ENCODE measurements around the gene NENF. TPM values are rescaled to one million over a fixed set of nuclear protein-coding genes. Genes with fewer than 3 reads are reported as not detected.

NENF gene
- total RNA-seq, 1 donor from 2014 or later: 40.4 TPM

- Mint-ChIP-seq H3K36me3 (ENCODE audit: low read depth) (no peaks in the 10 kb centered on the region), H3K27ac (ENCODE audit: unreplicated experiment) (no peak overlapping the region), H3K4me1 (peaks cover 26% of the 10 kb centered on the region), H3K4me3 (no peak overlapping the region), H3K27me3 (ENCODE audit: low read depth) (no peaks in the 10 kb centered on the region), H3K9me3 (no peaks in the 10 kb centered on the region)
- no peak for DNase-seq (ENCODE audit: low read depth, low spot score)
- TF ChIP-seq CTCF (conservative IDR thresholded peaks at IDR 0.05): no peak
Measured at GRCh38 chr1:212481438-212481767, 48.7 kb downstream of the NENF start.

GRCh38 chr1:212482006-212482636 is 49.4 kb downstream of the NENF start:
- Mint-ChIP-seq H3K9me3 (no peaks in the 10 kb centered on the region), H3K36me3 (ENCODE audit: low read depth) (no peaks in the 10 kb centered on the region), H3K4me3 (no peak overlapping the region), H3K27me3 (ENCODE audit: low read depth) (no peaks in the 10 kb centered on the region), H3K4me1 (peaks cover 27% of the 10 kb centered on the region), H3K27ac (ENCODE audit: unreplicated experiment) (no peak overlapping the region)
- no peak for TF ChIP-seq CTCF (conservative IDR thresholded peaks at IDR 0.05)
- no peak for DNase-seq (ENCODE audit: low read depth, low spot score)

- no peak for TF ChIP-seq CTCF (conservative IDR thresholded peaks at IDR 0.05)
- H3K27ac Mint-ChIP-seq (ENCODE audit: unreplicated experiment): no peak overlapping the region
- H3K36me3 Mint-ChIP-seq (ENCODE audit: low read depth): no peaks in the 10 kb centered on the region
- no peaks in the 10 kb centered on the region for H3K27me3 Mint-ChIP-seq (ENCODE audit: low read depth)
- H3K9me3 Mint-ChIP-seq: no peaks in the 10 kb centered on the region
- peaks cover 29% of the 10 kb centered on the region for H3K4me1 Mint-ChIP-seq
- DNase-seq (ENCODE audit: low read depth, low spot score): no peak
- no peak overlapping the region for H3K4me3 Mint-ChIP-seq
Measured at GRCh38 chr1:212482637-212483441, 50.1 kb downstream of the NENF start.

- TF ChIP-seq CTCF (conservative IDR thresholded peaks at IDR 0.05): no peak
- Mint-ChIP-seq H3K4me3 (no peak overlapping the region), H3K36me3 (ENCODE audit: low read depth) (no peaks in the 10 kb centered on the region), H3K27me3 (ENCODE audit: low read depth) (no peaks in the 10 kb centered on the region), H3K27ac (ENCODE audit: unreplicated experiment) (no peak overlapping the region), H3K9me3 (no peaks in the 10 kb centered on the region), H3K4me1 (peaks cover 29% of the 10 kb centered on the region)
- DNase-seq (ENCODE audit: low read depth, low spot score): no peak
Measured at GRCh38 chr1:212484701-212485570, 52.2 kb downstream of the NENF start.

GRCh38 chr1:212485571-212485912 is 52.8 kb downstream of the NENF start:
- H3K4me3 Mint-ChIP-seq: no peak overlapping the region
- TF ChIP-seq CTCF (conservative IDR thresholded peaks at IDR 0.05): no peak
- H3K36me3 Mint-ChIP-seq (ENCODE audit: low read depth): no peaks in the 10 kb centered on the region
- H3K4me1 Mint-ChIP-seq: peaks cover 30% of the 10 kb centered on the region
- no peak for DNase-seq (ENCODE audit: low read depth, low spot score)
- no peak overlapping the region for H3K27ac Mint-ChIP-seq (ENCODE audit: unreplicated experiment)
- no peaks in the 10 kb centered on the region for H3K9me3 Mint-ChIP-seq
- H3K27me3 Mint-ChIP-seq (ENCODE audit: low read depth): no peaks in the 10 kb centered on the region
